GM23338 (cell line): Measurements from ENCODE around the gene BMAL1. TPM values are rescaled to one million over a fixed set of nuclear protein-coding genes. Genes with fewer than 3 reads are reported as not detected.

Experiments used
- ATAC-seq: fragments of 200-7000 bp; cut with Tn5 transposase; 3 replicates; pipeline ENCODE4 v1.9.1; 2020
- DNase-seq: peaks from one replicate; pipeline ENCODE4 v3.0.0-alpha.2; 2015; ENCODE audit warnings: low spot score
- H2AFZ ChIP-seq: fragments of 200-600 bp; sonication (generic); 2 replicates; pipeline ENCODE4 v1.8.0; 2016; ENCODE audit warnings: antibody characterized with exemption, mild to moderate bottlenecking, moderate library complexity
- H3F3A ChIP-seq: fragments of 200-600 bp; sonication (generic); replicated peaks from 2 replicates; pipeline ENCODE4 v1.8.0; 2017; ENCODE audit warnings: antibody characterized with exemption, mixed run types, low read depth
- H3K27ac ChIP-seq: fragments of 200-600 bp; sonication (generic); 2 replicates; pipeline ENCODE4 v1.6.1; 2016; ENCODE audit warnings: low read depth
- H3K27me3 ChIP-seq: fragments of 200-600 bp; sonication (generic); 2 replicates; pipeline ENCODE4 v1.8.0; 2016; ENCODE audit warnings: mild to moderate bottlenecking, mixed run types, moderate library complexity; ENCODE audit not compliant: insufficient read depth
- H3K36me3 ChIP-seq: fragments of 200-600 bp; sonication (generic); 2 replicates; pipeline ENCODE4 v1.8.0; 2016; ENCODE audit warnings: mild to moderate bottlenecking; ENCODE audit not compliant: insufficient read depth
- H3K4me1 ChIP-seq: fragments of 200-600 bp; sonication (generic); 2 replicates; pipeline ENCODE4 v1.8.0; 2016; ENCODE audit warnings: mild to moderate bottlenecking, moderate library complexity; ENCODE audit not compliant: insufficient read depth
- H3K4me2 ChIP-seq: fragments of 200-600 bp; sonication (generic); 2 replicates; pipeline ENCODE4 v1.7.1; 2017; ENCODE audit warnings: mixed run types
- H3K4me3 ChIP-seq: fragments of 200-600 bp; sonication (generic); 2 replicates; pipeline ENCODE4 v1.6.1; 2016; ENCODE audit warnings: mixed run types
- H3K79me2 ChIP-seq: fragments of 200-600 bp; sonication (generic); replicated peaks from 2 replicates; pipeline ENCODE4 v1.8.0; 2017; ENCODE audit warnings: mild to moderate bottlenecking; ENCODE audit not compliant: insufficient read depth
- H3K9me2 ChIP-seq: fragments of 200-600 bp; sonication (generic); 2 replicates; pipeline ENCODE4 v1.8.0; 2017; ENCODE audit not compliant: insufficient read depth
- H4K20me1 ChIP-seq: fragments of 200-600 bp; sonication (generic); replicated peaks from 2 replicates; pipeline ENCODE4 v1.8.0; 2017; ENCODE audit warnings: mild to moderate bottlenecking; ENCODE audit not compliant: insufficient read depth
- H3K27ac Mint-ChIP-seq: 2 replicates; pipeline ENCODE4 v1.8.0; 2020; ENCODE audit warnings: inconsistent platforms, mild to moderate bottlenecking, moderate library complexity, mixed read lengths
- H3K27me3 Mint-ChIP-seq: 3 replicates; pipeline ENCODE4 v1.8.0; 2022; ENCODE audit warnings: low read depth, mild to moderate bottlenecking, moderate library complexity, mixed read lengths, inconsistent platforms; ENCODE audit not compliant: insufficient read depth, poor library complexity
- H3K36me3 Mint-ChIP-seq: 3 replicates; pipeline ENCODE4 v1.8.0; 2021; ENCODE audit warnings: low read depth, mild to moderate bottlenecking, inconsistent platforms, moderate library complexity, mixed read lengths
- H3K4me1 Mint-ChIP-seq: 3 replicates; pipeline ENCODE4 v1.8.0; 2020; ENCODE audit warnings: mild to moderate bottlenecking, inconsistent platforms, mixed read lengths
- H3K4me3 Mint-ChIP-seq: 3 replicates; pipeline ENCODE4 v1.8.0; 2021; ENCODE audit warnings: moderate library complexity, mild to moderate bottlenecking, inconsistent platforms, mixed read lengths
- H3K9me3 Mint-ChIP-seq: 3 replicates; pipeline ENCODE4 v1.8.0; 2020; ENCODE audit warnings: moderate library complexity, mild to moderate bottlenecking, inconsistent platforms, mixed read lengths
- CREB1 ChIP-seq: fragments of 250-450 bp; sonication (Bioruptor Pico); IDR thresholded peaks from 2 replicates; pipeline ENCODE4 v1.5.0; 2020; ENCODE audit warnings: low read depth, mild to moderate bottlenecking, moderate library complexity
- EZH2 ChIP-seq: fragments of 200-600 bp; sonication (generic); IDR thresholded peaks from one replicate; pipeline ENCODE4 v1.8.0; 2017; ENCODE audit warnings: antibody characterized with exemption, mild to moderate bottlenecking, low read depth; ENCODE audit not compliant: unreplicated experiment
- EZH2phosphoT487 ChIP-seq: fragments of 200-600 bp; sonication (generic); IDR thresholded peaks from one replicate; pipeline ENCODE4 v1.8.1; 2018; ENCODE audit warnings: antibody characterized with exemption; ENCODE audit not compliant: unreplicated experiment
- JUNB ChIP-seq: IDR thresholded peaks from one replicate; pipeline ENCODE4 v1.6.1; 2016; ENCODE audit warnings: antibody characterized with exemption; ENCODE audit not compliant: unreplicated experiment
- POLR2AphosphoS5 ChIP-seq: IDR thresholded peaks from 2 replicates; pipeline ENCODE4 v1.6.1; 2016; ENCODE audit warnings: antibody characterized with exemption, low read depth
- STAT1 ChIP-seq: IDR thresholded peaks from one replicate; pipeline ENCODE4 v1.6.1; 2016; ENCODE audit warnings: antibody characterized with exemption; ENCODE audit not compliant: unreplicated experiment
- ZNF114 ChIP-seq: fragments of 250-450 bp; sonication (Bioruptor Pico); IDR thresholded peaks from 2 replicates; pipeline ENCODE4 v1.5.0; 2020; ENCODE audit warnings: mild to moderate bottlenecking, moderate library complexity
- ZNF331 ChIP-seq: fragments of 250-450 bp; sonication (Bioruptor Pico); IDR thresholded peaks from 2 replicates; pipeline ENCODE4 v1.5.0; 2020; ENCODE audit warnings: low read depth, mild to moderate bottlenecking, moderate library complexity
- polyA plus RNA-seq: library from polyadenylated mRNA; unstranded; fragments of >200 nt; fragmentation: Nextera tagmentation; extraction: Ambion mirVana; gene quantifications from 2 replicates; pipeline ENCODE4 v1.2.1, GENCODE V29; 2016
- total RNA-seq: library from RNA; depleted of rRNA; stranded (reverse); fragments of >200 nt; shearing (Covaris generic); gene quantifications from 2 replicates; pipeline ENCODE4 v1.2.3, GENCODE V29; 2014
- TF ChIP-seq, protein P1 (sequence below), 2 experiments: fragments of 200-600 bp in 1 of 2; sonication (generic) in 1 of 2; conservative IDR thresholded peaks; 2 replicates each; pipeline versions ENCODE4 v1.5.1 to v1.6.1; 2016 to 2017; ENCODE audit warnings: antibody characterized with exemption in 2 of 2, low read depth in 2 of 2, mild to moderate bottlenecking in 2 of 2, moderate library complexity in 1 of 2
- TF ChIP-seq, protein P2 (sequence below): IDR thresholded peaks from 2 replicates; pipeline ENCODE4 v1.6.1; 2016; ENCODE audit warnings: antibody characterized with exemption

BMAL1 gene
- total and polyA plus RNA-seq, 2 experiments from 2014 or later, result 5.1 to 7.2 TPM

DNA sequence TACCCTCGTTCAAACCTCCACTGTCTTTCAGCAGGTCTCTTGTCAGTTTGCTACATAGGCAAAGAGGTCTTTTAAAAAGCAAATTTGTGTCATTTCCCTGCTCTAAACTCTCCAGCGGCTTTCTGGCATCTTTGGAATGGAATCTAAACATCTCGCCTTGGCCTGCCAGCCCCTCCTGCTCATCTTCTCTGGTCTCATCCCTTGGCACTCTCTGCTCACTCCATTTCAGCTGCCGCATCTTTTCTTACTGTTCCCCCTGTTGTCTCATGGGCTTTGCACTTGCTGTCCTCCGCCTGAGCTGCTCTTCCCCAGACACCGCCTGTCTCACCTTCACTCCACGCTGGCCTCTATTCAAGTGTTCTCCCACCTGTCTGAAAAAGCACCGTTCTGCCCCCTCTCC lies 46.6 kb downstream of the BMAL1 start (continued):
- TF ChIP-seq, protein P1, sequence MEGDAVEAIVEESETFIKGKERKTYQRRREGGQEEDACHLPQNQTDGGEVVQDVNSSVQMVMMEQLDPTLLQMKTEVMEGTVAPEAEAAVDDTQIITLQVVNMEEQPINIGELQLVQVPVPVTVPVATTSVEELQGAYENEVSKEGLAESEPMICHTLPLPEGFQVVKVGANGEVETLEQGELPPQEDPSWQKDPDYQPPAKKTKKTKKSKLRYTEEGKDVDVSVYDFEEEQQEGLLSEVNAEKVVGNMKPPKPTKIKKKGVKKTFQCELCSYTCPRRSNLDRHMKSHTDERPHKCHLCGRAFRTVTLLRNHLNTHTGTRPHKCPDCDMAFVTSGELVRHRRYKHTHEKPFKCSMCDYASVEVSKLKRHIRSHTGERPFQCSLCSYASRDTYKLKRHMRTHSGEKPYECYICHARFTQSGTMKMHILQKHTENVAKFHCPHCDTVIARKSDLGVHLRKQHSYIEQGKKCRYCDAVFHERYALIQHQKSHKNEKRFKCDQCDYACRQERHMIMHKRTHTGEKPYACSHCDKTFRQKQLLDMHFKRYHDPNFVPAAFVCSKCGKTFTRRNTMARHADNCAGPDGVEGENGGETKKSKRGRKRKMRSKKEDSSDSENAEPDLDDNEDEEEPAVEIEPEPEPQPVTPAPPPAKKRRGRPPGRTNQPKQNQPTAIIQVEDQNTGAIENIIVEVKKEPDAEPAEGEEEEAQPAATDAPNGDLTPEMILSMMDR (conservative IDR thresholded peaks at IDR 0.05; ENCODE audit: low read depth in 2 of 2), result no peak
- TF ChIP-seq CREB1, result no peak
- no peak for TF ChIP-seq ZNF331 (CRISPR knock-in tag)
- TF ChIP-seq STAT1, result no peak
- TF ChIP-seq POLR2AphosphoS5, result no peak
- TF ChIP-seq EZH2, result no peak
- no peak for TF ChIP-seq EZH2phosphoT487
- TF ChIP-seq, protein P2, sequence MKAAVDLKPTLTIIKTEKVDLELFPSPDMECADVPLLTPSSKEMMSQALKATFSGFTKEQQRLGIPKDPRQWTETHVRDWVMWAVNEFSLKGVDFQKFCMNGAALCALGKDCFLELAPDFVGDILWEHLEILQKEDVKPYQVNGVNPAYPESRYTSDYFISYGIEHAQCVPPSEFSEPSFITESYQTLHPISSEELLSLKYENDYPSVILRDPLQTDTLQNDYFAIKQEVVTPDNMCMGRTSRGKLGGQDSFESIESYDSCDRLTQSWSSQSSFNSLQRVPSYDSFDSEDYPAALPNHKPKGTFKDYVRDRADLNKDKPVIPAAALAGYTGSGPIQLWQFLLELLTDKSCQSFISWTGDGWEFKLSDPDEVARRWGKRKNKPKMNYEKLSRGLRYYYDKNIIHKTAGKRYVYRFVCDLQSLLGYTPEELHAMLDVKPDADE, result no peak

DNA sequence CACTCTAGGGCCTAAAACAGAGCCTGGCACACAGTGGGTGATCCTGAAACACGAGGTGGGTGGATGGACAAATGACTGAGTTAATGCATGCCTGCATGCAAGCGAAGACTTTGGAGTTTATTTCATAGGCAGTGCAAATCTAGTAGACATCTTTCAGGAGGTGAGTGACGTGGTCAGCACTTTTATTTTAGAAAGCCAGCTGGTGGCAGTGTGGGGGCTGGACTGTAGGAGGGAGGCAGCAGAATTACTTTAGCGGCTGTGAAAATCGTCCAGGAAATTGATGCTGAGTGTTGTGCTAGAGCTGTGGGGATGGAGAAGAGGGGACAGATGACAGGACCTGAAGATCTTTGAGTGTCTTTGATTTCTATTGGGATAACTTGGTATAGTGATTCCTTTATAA lies 47.1 kb downstream of the BMAL1 start:
- Mint-ChIP-seq H3K9me3 (no peaks in the 10 kb centered on the region), H3K4me3 (no peak overlapping the region; the same call in 2 of the 3 replicates), H3K27me3 (peaks cover 4% of the 10 kb centered on the region), H3K27ac (no peak overlapping the region), H3K36me3 (no peaks in the 10 kb centered on the region), H3K4me1 (peaks cover 9% of the 10 kb centered on the region)
- Histone ChIP-seq H2AFZ (no peak overlapping the region), H4K20me1 (no peaks in the 10 kb centered on the region; the same call in 1 of the 2 replicates), H3K27me3 (no peaks in the 10 kb centered on the region), H3K79me2 (no peaks in the 10 kb centered on the region), H3F3A (no peaks in the 10 kb centered on the region), H3K4me1 (no peaks in the 10 kb centered on the region), H3K4me2 (no peak overlapping the region), H3K9me2 (no peaks in the 10 kb centered on the region), H3K36me3 (no peaks in the 10 kb centered on the region), H3K4me3 (no peak overlapping the region), H3K27ac (no peak overlapping the region)
- no peak for ATAC-seq
- TF ChIP-seq, protein P1 (conservative IDR thresholded peaks at IDR 0.05; ENCODE audit: low read depth in 2 of 2), result no peak
- TF ChIP-seq POLR2AphosphoS5, result no peak
- no peak for TF ChIP-seq EZH2
- TF ChIP-seq ZNF114 (CRISPR knock-in tag), result no peak
- no peak for TF ChIP-seq EZH2phosphoT487
- TF ChIP-seq, protein P2, result no peak
- TF ChIP-seq JUNB, result no peak
- DNase-seq, result no peak
